ENCODE data around the gene NXNL1.

DNA sequence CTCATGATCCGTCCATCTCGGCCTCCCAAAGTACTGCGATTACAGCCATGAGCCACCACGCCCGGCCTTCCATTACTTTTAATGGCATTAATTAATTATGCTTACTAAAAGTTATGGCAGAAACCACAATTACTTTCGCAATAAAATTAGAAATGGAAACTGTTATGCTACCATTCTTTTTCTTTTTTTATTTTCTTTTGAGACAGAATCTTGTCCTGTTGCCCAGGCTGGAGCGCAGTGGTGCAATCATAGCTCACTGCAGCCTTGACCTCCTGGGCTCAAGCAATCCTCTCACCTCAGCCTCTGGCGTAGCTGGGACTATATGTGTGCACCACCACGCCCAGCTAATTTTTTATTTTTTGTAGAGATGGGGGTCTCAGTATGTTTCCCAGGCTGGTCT, 50.7 kb downstream of the NXNL1 start:
- TF ChIP-seq, protein P1, sequence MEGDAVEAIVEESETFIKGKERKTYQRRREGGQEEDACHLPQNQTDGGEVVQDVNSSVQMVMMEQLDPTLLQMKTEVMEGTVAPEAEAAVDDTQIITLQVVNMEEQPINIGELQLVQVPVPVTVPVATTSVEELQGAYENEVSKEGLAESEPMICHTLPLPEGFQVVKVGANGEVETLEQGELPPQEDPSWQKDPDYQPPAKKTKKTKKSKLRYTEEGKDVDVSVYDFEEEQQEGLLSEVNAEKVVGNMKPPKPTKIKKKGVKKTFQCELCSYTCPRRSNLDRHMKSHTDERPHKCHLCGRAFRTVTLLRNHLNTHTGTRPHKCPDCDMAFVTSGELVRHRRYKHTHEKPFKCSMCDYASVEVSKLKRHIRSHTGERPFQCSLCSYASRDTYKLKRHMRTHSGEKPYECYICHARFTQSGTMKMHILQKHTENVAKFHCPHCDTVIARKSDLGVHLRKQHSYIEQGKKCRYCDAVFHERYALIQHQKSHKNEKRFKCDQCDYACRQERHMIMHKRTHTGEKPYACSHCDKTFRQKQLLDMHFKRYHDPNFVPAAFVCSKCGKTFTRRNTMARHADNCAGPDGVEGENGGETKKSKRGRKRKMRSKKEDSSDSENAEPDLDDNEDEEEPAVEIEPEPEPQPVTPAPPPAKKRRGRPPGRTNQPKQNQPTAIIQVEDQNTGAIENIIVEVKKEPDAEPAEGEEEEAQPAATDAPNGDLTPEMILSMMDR (conservative IDR thresholded peaks at IDR 0.05; ENCODE audit: low read depth, low read length) = no peak
- no peak for TF ChIP-seq EZH2 (IDR thresholded peaks at IDR 0.05; ENCODE audit: low read length, unreplicated experiment)

Data from PC-3 (cell line).